Heart right ventricle (tissue), 16 donors: ENCODE data around the gene PSMD7. TPM values are rescaled to one million over a fixed set of nuclear protein-coding genes. Genes with fewer than 3 reads are reported as not detected.

ENCODE experiments used
- ATAC-seq, 8 donors: fragments of 200-7000 bp; cut with Tn5 transposase; one replicate each; pipeline ENCODE4 v1.9.1; 2020; ENCODE audit warnings: mild to moderate bottlenecking in 8 of 8, moderate library complexity in 8 of 8, moderate number of reproducible peaks in 1 of 8
- DNase-seq, 2 donors: peaks; one replicate each; pipeline ENCODE4 v3.0.0-alpha.2; 2020
- H3K27ac ChIP-seq, 10 donors: fragments of 200-600 bp; sonication (generic) in 2 of 10; one replicate each; pipeline versions ENCODE4 v1.5.0 to v1.8.0; 2020 to 2022; ENCODE audit warnings: mild to moderate bottlenecking in 3 of 10
- H3K27me3 ChIP-seq, 7 donors: fragments of 200-600 bp; one replicate each; pipeline ENCODE4 v1.8.0; 2021 to 2022; ENCODE audit warnings: mild to moderate bottlenecking in 2 of 7
- H3K36me3 ChIP-seq, 9 donors: fragments of 200-600 bp; sonication (generic) in 1 of 9; one replicate each; pipeline versions ENCODE4 v1.5.0 to v1.8.0; 2020 to 2022; ENCODE audit warnings: mild to moderate bottlenecking in 2 of 9
- H3K4me1 ChIP-seq, 9 donors: fragments of 200-600 bp; sonication (generic) in 1 of 9; one replicate each; pipeline versions ENCODE4 v1.5.0 to v1.8.0; 2020 to 2022; ENCODE audit warnings: mild to moderate bottlenecking in 4 of 9
- H3K4me3 ChIP-seq, 10 donors: fragments of 200-600 bp; sonication (generic) in 2 of 10; one replicate each; pipeline versions ENCODE4 v1.5.0 to v1.8.0; 2020 to 2022; ENCODE audit warnings: mild to moderate bottlenecking in 7 of 10, moderate library complexity in 2 of 10
- H3K9me3 ChIP-seq, 11 donors: fragments of 200-600 bp in 10 of 11; sonication (generic) in 2 of 11; one replicate each; pipeline versions ENCODE4 v1.5.0 to v1.8.0; 2013 to 2022; ENCODE audit warnings: mild to moderate bottlenecking in 2 of 11, control low read depth in 1 of 11, moderate library complexity in 1 of 11
- WGBS, 2 donors: extraction: QIAGEN DNeasy Blood & Tissue Kit; methylation state at CpG; one replicate each; pipeline ENCODE4 v1.1.7; 2013; ENCODE audit warnings: inconsistent platforms in 1 of 2; 5-methylcytosine and 5-hydroxymethylcytosine counted together
- intact Hi-C, 10 donors: fragments of 100-400 bp; cut with DNase I; formaldehyde crosslinking; loops; one replicate each; pipeline versions ENCODE4 v1.11.1 to v1.14.2; 2022
- polyA plus RNA-seq, 2 donors: library from polyadenylated mRNA; stranded (reverse); fragments of 200-250 nt; gene quantifications; one replicate each; pipeline ENCODE4 v1.2.3, GENCODE V29; 2013
- total RNA-seq, 10 donors: library from RNA; stranded (reverse); fragmentation: NEBNext Ultra II Directional in 3 of 10; extraction: Animal tissue kit (Norgen Biotek cat#: 25700) in 3 of 10; gene quantifications; one replicate each; pipeline versions ENCODE4 v1.2.1 to v1.2.4, GENCODE V29; 2021 to 2023
- TF ChIP-seq, protein P1 (sequence below), 9 donors: fragments of 200-600 bp; sonication (generic) in 2 of 9; IDR thresholded peaks; one replicate each; pipeline versions ENCODE4 v1.5.0 to v1.8.0; 2021 to 2022; ENCODE audit warnings: antibody characterized with exemption in 9 of 9, mild to moderate bottlenecking in 5 of 9, moderate library complexity in 1 of 9
- donor health status: Arrhythmogenic right ventricular cardiomyopathy.
- donor health status: ischemic (EF 13 %, LVEDD 7.1; RV severe dilation, severe dysfunction).
- donor health status: healthy with polysubstance abuse.
- donor health status: DM: no; HTN: yes; CAD: no.
- donor health status: DM: no; HTN: no; CAD: no.
- donor health status: ischemic (EF 25% LVEDD 6.9; RV normal size, moderate dysfunction).
- donor health status: ischemic (EF 25% LVEDD 5.7; RV mildly dilated, moderate dysfunction).
- donor health status: healthy.
- donor health status: DM: yes; HTN: yes; CAD: no.
- donor health status: Ischemic cardiomyopathy.
- donor health status: ischemic (EF 35%, LVEDD 5.7; RV mildly dilated, moderate dysfunction).
- donor health status: nonischemic (EF 11% LVEDD 7.7; RV severe dilation, severe dysfunction).
- donor health status: DM: yes; HTN: yes; CAD: no.
- donor health status: PGD.
- donor health status: ischemic (EF 29% LVEDD 5.4; RV normal size, mild dysfunction).
- donor health status: nonischemic (EF 23%, LVEDD 6.1; RV moderate dilation, normal function).

Gene PSMD7
- total and polyA plus RNA-seq, 12 donors, result 91.9 to 172 (median 132) TPM

DNA sequence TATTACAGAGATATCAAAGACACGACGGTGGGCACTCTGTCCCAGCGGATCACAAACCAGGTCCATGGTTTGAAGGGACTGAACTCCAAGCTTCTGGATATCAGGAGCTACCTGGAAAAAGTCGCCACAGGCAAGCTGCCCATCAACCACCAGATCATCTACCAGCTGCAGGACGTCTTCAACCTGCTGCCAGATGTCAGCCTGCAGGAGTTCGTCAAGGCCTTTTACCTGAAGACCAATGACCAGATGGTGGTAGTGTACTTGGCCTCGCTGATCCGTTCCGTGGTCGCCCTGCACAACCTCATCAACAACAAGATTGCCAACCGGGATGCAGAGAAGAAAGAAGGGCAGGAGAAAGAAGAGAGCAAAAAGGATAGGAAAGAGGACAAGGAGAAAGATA is 8.7 kb downstream of the PSMD7 start:
- 79% methylated on average over 11 of the region's 11 CpGs for WGBS, 2 donors
- Histone ChIP-seq H3K36me3 (peaks cover 0 to 83% (median 67%) of the 10 kb centered on the region in 9 donors), H3K27me3 (no peaks in the 10 kb centered on the region), H3K27ac (no peak overlapping the region), H3K9me3 (no peaks in the 10 kb centered on the region), H3K4me1 (peaks cover 0 to 52% (median 9%) of the 10 kb centered on the region in 9 donors), H3K4me3 (no peak overlapping the region)
- intact Hi-C loops, result loop anchor here in 2 of 10 donors (5.0 to 10.0 kb wide), 2 partner anchors 127 to 130 kb away; no protein-coding TSS in a partner anchor
- TF ChIP-seq, protein P1, sequence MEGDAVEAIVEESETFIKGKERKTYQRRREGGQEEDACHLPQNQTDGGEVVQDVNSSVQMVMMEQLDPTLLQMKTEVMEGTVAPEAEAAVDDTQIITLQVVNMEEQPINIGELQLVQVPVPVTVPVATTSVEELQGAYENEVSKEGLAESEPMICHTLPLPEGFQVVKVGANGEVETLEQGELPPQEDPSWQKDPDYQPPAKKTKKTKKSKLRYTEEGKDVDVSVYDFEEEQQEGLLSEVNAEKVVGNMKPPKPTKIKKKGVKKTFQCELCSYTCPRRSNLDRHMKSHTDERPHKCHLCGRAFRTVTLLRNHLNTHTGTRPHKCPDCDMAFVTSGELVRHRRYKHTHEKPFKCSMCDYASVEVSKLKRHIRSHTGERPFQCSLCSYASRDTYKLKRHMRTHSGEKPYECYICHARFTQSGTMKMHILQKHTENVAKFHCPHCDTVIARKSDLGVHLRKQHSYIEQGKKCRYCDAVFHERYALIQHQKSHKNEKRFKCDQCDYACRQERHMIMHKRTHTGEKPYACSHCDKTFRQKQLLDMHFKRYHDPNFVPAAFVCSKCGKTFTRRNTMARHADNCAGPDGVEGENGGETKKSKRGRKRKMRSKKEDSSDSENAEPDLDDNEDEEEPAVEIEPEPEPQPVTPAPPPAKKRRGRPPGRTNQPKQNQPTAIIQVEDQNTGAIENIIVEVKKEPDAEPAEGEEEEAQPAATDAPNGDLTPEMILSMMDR (IDR thresholded peaks at IDR 0.05), result no peak
- no peak for DNase-seq
- ATAC-seq, result no peak

DNA sequence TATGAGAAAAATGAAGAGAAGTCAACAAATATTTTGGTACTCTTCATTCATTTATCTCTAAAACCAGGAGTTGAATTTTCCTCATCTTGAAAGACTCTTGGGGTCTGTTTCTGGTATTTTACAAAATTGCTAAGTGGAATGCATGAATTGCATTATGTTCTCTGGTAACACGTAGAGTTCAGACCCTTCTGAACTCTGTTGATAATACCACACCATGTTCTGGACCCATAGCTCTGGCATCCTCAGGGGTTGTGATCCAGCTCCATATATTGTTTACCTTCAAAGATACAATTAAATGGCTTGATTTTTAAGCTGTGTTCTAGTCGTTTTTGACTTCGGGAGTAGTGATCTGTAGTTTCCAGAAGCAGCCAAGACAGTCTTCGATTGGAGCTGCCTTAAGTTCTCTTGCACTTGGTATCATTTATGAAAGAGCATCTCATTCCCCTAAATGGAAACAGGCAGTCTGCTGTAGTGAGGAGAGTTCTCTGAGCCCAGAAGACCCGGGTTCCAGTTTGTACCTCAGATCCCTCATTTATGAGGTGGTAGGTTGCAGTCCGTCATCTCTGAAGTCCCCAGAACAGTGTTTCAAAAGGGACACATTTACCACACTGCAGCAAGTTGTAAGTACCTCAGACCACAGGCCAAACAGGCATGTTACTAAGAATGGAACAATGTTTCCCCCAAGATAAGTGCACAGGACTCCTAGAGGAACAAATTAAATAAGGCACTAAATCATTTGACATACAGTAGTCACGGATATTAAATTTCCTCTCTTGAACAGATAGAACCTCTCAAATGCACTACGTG is 9.6 kb downstream of the PSMD7 start:
- Histone ChIP-seq H3K9me3 (no peaks in the 10 kb centered on the region), H3K36me3 (peaks cover 0 to 77% (median 58%) of the 10 kb centered on the region in 9 donors), H3K27ac (peak overlapping the region in 5 of 10 donors; percentile 0 to 43 (median 19)), H3K4me3 (no peak overlapping the region), H3K27me3 (no peaks in the 10 kb centered on the region), H3K4me1 (peaks cover 0 to 43% (median 9%) of the 10 kb centered on the region in 9 donors)
- DNase-seq (no peak), ATAC-seq (peak in 6 of 8 donors; percentile 27 to 77 (median 52))
- intact Hi-C loops, result loop anchor here in 2 of 10 donors (5.0 to 10.0 kb wide), 2 partner anchors 126 to 129 kb away; no protein-coding TSS in a partner anchor
- 53 to 54% methylated on average over 8 of the region's 8 CpGs for WGBS, 2 donors
- TF ChIP-seq, protein P1 (IDR thresholded peaks at IDR 0.05), result no peak

DNA sequence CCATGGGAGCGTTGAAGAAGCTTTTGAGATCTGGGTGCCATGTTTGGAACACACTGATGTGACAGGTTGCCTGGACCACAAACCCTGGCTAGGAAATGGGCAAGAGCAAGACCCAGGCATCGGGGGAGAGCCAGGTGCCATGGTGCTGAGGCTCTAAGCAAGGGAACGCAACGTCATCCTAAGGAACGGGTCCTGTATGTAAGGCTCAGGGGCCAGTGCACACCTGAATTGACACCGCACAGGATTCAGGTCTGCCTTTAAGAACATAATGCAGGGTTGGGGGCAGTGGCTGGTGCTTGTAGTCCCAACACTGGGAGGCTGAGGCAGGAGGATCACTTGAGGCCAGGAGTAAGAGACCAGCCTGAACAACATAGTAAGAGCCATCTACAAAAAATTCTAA is 10.8 kb downstream of the PSMD7 start:
- Histone ChIP-seq H3K4me3 (no peak overlapping the region), H3K27me3 (no peaks in the 10 kb centered on the region), H3K9me3 (no peaks in the 10 kb centered on the region), H3K27ac (peak overlapping the region in 1 of 10 donors; percentile 23), H3K36me3 (peaks cover 0 to 65% (median 47%) of the 10 kb centered on the region in 9 donors), H3K4me1 (peaks cover 0 to 31% (median 6%) of the 10 kb centered on the region in 9 donors)
- intact Hi-C loops, result loop anchor here in 2 of 10 donors (5.0 to 10.0 kb wide), 2 partner anchors 125 to 127 kb away; no protein-coding TSS in a partner anchor
- DNase-seq (no peak), ATAC-seq (peak in 1 of 8 donors; percentile 26)
- TF ChIP-seq, protein P1 (IDR thresholded peaks at IDR 0.05), result no peak
- 97% methylated on average over 6 of the region's 6 CpGs for WGBS, 2 donors
